ENCODE results near the gene SPDEF.
A peak's percentile ranks its signal among the peaks of the same experiment; 100 is the strongest.

The SPDEF gene

DNA sequence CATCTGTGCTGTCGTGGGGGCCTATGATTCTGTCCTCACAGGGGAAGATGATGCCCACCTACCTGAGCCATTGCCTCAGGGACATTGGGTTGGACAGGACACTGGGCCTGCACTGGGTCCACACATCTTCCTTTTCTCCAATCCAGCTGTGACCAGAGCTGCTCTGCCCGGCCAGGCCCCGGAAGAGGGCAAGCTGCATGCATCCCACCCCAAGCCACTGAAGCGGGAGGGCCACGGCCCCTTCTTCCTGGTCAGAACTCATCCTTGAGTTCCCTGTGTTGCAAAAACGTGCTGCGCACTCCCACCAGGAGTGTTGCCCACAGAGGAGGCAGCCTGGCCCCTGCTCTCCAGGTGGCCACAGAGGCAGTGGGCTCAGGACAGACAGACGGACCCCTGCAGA lies 38.2 kb downstream of the SPDEF start:
- Histone ChIP-seq H3K27me3 (ENCODE audit: insufficient read depth, poor library complexity, severe bottlenecking) (no peaks in the 10 kb centered on the region), H3K36me3 (ENCODE audit: low read depth) (no peaks in the 10 kb centered on the region), H3K4me1 (ENCODE audit: insufficient read depth, poor library complexity, severe bottlenecking) (no peaks in the 10 kb centered on the region), H3K9me3 (ENCODE audit: severe bottlenecking) (no peaks in the 10 kb centered on the region), H3K27ac (ENCODE audit: poor library complexity, severe bottlenecking) (no peak overlapping the region), H3K4me3 (ENCODE audit: severe bottlenecking) (no peak overlapping the region)
- peak; percentile 44 for DNase-seq (ENCODE audit: low spot score)
- TF ChIP-seq, protein P1, sequence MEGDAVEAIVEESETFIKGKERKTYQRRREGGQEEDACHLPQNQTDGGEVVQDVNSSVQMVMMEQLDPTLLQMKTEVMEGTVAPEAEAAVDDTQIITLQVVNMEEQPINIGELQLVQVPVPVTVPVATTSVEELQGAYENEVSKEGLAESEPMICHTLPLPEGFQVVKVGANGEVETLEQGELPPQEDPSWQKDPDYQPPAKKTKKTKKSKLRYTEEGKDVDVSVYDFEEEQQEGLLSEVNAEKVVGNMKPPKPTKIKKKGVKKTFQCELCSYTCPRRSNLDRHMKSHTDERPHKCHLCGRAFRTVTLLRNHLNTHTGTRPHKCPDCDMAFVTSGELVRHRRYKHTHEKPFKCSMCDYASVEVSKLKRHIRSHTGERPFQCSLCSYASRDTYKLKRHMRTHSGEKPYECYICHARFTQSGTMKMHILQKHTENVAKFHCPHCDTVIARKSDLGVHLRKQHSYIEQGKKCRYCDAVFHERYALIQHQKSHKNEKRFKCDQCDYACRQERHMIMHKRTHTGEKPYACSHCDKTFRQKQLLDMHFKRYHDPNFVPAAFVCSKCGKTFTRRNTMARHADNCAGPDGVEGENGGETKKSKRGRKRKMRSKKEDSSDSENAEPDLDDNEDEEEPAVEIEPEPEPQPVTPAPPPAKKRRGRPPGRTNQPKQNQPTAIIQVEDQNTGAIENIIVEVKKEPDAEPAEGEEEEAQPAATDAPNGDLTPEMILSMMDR (IDR thresholded peaks at IDR 0.05; ENCODE audit: poor library complexity, severe bottlenecking), result no peak
- ATAC-seq (ENCODE audit: low read depth), result no peak

DNA sequence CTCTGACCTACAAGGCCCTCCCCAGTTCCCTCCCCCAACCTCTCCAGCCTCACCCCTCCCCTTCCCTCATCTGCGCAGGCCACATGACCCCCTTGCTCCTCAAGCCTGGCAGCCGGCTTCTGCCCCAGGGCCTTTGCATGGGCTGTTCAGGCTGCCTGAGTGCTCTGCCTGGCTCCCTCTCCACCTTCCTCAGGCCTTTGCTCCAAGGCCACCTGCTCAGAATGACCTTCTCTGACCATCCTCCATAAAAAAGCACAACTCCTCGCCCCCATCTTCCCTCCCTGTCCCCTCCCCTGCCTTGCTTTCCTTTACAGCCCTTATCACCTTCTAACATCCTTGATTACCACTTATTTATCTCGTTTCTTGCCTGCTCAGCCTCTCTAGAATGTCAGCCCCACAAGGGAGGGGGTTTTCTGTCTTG lies 38.7 kb downstream of the SPDEF start:
- no peak for ATAC-seq (ENCODE audit: low read depth)
- Histone ChIP-seq H3K9me3 (ENCODE audit: severe bottlenecking) (no peaks in the 10 kb centered on the region), H3K27ac (ENCODE audit: poor library complexity, severe bottlenecking) (no peak overlapping the region), H3K36me3 (ENCODE audit: low read depth) (no peaks in the 10 kb centered on the region), H3K27me3 (ENCODE audit: insufficient read depth, poor library complexity, severe bottlenecking) (no peaks in the 10 kb centered on the region), H3K4me3 (ENCODE audit: severe bottlenecking) (no peak overlapping the region), H3K4me1 (ENCODE audit: insufficient read depth, poor library complexity, severe bottlenecking) (no peaks in the 10 kb centered on the region)
- TF ChIP-seq, protein P1 (IDR thresholded peaks at IDR 0.05; ENCODE audit: poor library complexity, severe bottlenecking), result no peak
- peak; percentile 21 for DNase-seq (ENCODE audit: low spot score)

DNA sequence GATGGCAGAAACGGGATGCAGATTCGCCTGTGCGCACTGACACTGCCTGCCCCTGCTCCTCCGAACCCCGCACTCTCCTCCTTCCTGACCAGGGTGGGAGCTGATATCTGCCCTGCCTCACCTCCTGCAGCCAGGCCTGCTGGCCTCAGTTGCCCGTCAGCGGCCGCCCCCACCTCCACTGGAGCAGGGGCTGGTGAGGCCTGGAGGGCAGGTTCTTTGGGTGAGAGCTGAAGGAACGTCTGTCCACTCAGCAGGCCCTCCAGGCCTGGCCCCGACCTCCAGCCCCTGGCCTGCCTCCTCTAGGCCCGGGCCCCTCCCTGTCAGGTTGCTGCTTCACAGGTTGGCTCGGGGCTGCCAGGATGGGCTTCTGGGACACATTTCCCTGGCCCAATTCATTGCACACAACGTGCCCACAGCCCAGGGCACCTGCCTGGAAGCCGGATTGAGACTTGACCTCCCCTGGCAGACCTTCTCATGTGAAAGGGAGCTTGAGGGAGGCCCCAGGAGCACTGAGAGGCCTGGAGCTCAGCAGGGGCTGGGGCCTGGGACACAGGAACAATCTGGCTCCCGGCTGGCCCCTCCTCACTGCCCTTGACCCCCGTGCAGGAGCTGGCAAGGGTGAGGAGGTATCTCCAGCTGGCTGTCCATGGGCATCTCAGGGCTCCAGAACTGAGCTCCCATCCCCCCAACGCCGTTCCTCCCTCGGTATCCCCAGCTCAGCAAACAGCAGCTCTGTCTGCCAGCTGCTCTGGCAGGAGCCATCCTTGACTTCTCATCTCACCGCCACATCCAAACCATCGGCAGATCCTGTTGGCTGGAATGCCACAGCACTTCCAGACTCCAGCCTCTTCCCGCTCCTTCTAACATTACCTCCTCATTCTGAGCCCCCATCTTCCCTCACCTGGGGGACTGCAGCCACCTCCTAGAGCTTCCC lies 39.5 kb downstream of the SPDEF start:
- H3K4me3 ChIP-seq (ENCODE audit: severe bottlenecking), result no peak overlapping the region
- H3K27ac ChIP-seq (ENCODE audit: poor library complexity, severe bottlenecking), result no peak overlapping the region
- DNase-seq (ENCODE audit: low spot score), result peak; percentile 60

DNA sequence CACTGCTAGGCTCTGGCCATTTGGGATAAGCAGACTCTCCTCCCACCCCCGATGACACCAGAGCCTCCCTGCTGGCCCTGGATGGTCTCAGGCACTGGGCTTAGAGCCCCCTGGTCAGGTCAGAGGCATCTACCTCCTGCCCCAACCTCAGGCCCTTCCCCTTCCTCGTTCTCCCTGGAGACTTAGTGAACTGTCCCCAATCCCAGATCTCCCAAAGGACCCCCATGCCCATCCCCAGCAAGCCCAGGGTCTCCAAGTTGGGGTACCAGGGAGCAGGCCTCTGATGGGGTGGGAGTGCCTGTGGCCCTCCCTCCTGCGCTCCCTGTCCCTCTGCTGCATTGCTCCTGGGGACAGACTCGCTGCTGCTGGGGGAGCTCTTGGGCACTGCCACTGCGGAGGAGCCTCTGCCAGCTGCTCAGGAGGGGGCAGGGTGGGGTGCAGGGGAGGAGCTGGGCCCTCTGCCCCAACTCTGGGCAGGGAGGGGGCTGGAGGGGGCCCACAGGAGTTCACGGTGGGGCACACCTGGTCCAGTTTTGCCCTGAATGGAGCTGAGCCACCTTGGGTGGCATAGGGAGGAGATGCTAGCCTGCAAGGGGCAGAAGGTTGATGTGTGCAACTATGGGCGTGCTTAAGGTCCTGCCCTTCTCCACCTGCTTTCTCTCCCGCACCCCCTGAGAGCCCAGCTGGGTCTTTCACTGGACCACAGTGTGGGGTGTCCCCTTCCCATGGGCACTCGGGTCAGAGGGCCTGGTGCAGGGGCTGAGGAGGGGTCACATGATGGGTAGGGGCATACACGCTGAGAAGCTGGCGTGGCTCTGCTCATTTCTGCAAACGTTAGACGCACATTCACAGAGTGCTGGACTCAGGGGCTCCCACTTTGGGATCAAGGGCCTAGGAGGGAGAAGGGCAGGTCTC lies 40.4 kb downstream of the SPDEF start:
- DNase-seq (ENCODE audit: low spot score) (peak; percentile 52), ATAC-seq (ENCODE audit: low read depth) (no peak)
- Histone ChIP-seq H3K27ac (ENCODE audit: poor library complexity, severe bottlenecking) (no peak overlapping the region), H3K4me1 (ENCODE audit: insufficient read depth, poor library complexity, severe bottlenecking) (no peaks in the 10 kb centered on the region), H3K4me3 (ENCODE audit: severe bottlenecking) (no peak overlapping the region), H3K9me3 (ENCODE audit: severe bottlenecking) (no peaks in the 10 kb centered on the region), H3K27me3 (ENCODE audit: insufficient read depth, poor library complexity, severe bottlenecking) (no peaks in the 10 kb centered on the region), H3K36me3 (ENCODE audit: low read depth) (no peaks in the 10 kb centered on the region)
- TF ChIP-seq, protein P1 (IDR thresholded peaks at IDR 0.05; ENCODE audit: poor library complexity, severe bottlenecking), result no peak

More for the DNA sequence above, 39.5 kb downstream of the SPDEF start:
- H3K9me3 ChIP-seq (ENCODE audit: severe bottlenecking), result no peaks in the 10 kb centered on the region
- H3K36me3 ChIP-seq (ENCODE audit: low read depth), result no peaks in the 10 kb centered on the region
- ATAC-seq (ENCODE audit: low read depth), result no peak
- H3K4me1 ChIP-seq (ENCODE audit: insufficient read depth, poor library complexity, severe bottlenecking), result no peaks in the 10 kb centered on the region
- TF ChIP-seq, protein P1 (IDR thresholded peaks at IDR 0.05; ENCODE audit: poor library complexity, severe bottlenecking), result no peak
- H3K27me3 ChIP-seq (ENCODE audit: insufficient read depth, poor library complexity, severe bottlenecking), result no peaks in the 10 kb centered on the region
